ENCODE measurements around the gene SEZ6L2.

Gene SEZ6L2

GRCh38 chr16:29871822-29872546 lies 27.4 kb downstream of the SEZ6L2 start:
- H3K27ac ChIP-seq = no peak overlapping the region
- TF ChIP-seq ZFX (IDR thresholded peaks at IDR 0.05; ENCODE audit: borderline replicate concordance) (no peak), CTCF (IDR thresholded peaks at IDR 0.05) (no peak)

- H3K27ac ChIP-seq = peak overlapping the region; percentile 33; the same call in 1 of the 2 replicates
These were observed 30.3 kb downstream of the SEZ6L2 start for GRCh38 chr16:29869067-29869466.

- H3K27ac ChIP-seq = peak overlapping the region; percentile 33; the same call in 1 of the 2 replicates
- TF ChIP-seq ZFX (IDR thresholded peaks at IDR 0.05; ENCODE audit: borderline replicate concordance) = no peak
These were observed 30.8 kb downstream of the SEZ6L2 start for GRCh38 chr16:29868396-29869009.

GRCh38 chr16:29864205-29864604 lies 35.1 kb downstream of the SEZ6L2 start:
- peak overlapping the region; percentile 85 for H3K27ac ChIP-seq
- TF ChIP-seq CTCF (IDR thresholded peaks at IDR 0.05) (no peak), ZFX (IDR thresholded peaks at IDR 0.05; ENCODE audit: borderline replicate concordance) (no peak)

GRCh38 chr16:29863669-29863984 lies 35.7 kb downstream of the SEZ6L2 start:
- TF ChIP-seq CTCF (IDR thresholded peaks at IDR 0.05) (peak; percentile 58), ZFX (IDR thresholded peaks at IDR 0.05; ENCODE audit: borderline replicate concordance) (no peak)
- peak overlapping the region; percentile 85 for H3K27ac ChIP-seq

GRCh38 chr16:29862884-29863668 lies 36.3 kb downstream of the SEZ6L2 start, which contains the start of gene CDIPT:
Gene CDIPT (minus strand): TSS chr16:29863226. CDS start chr16:29862857, 369 bp downstream.
- TF ChIP-seq CTCF (IDR thresholded peaks at IDR 0.05) (peak; percentile 88), ZFX (IDR thresholded peaks at IDR 0.05; ENCODE audit: borderline replicate concordance) (no peak)
- H3K27ac ChIP-seq = peak within 1 kb of the TSS; percentile 85

GRCh38 chr16:29862383-29862883 lies 36.9 kb downstream of the SEZ6L2 start:
- peak overlapping the region; percentile 85 for H3K27ac ChIP-seq
- no peak for TF ChIP-seq CTCF (IDR thresholded peaks at IDR 0.05)
- no peak for TF ChIP-seq ZFX (IDR thresholded peaks at IDR 0.05; ENCODE audit: borderline replicate concordance)

GRCh38 chr16:29860218-29860617 lies 39.1 kb downstream of the SEZ6L2 start:
- TF ChIP-seq ZFX (IDR thresholded peaks at IDR 0.05; ENCODE audit: borderline replicate concordance) = no peak
- TF ChIP-seq CTCF (IDR thresholded peaks at IDR 0.05) = no peak
- H3K27ac ChIP-seq = no peak overlapping the region
